Stimulated activated CD8-positive, alpha-beta memory T cell treated with anti-CD3 and anti-CD28 coated beads, Interleukin-2, amount 100 ng/mL, for 1 hour (primary cell): ENCODE measurements around the gene TMPRSS13.
"Not testable (repeated sequence)": the region's sequence is repeated elsewhere in the genome, so short reads cannot be mapped to it uniquely, and the experiment has no call there.

Source experiments
- DNase-seq, 2 donors: peaks; one replicate each; pipeline ENCODE4 v3.0.0-alpha.2; 2020; ENCODE audit warnings: low read depth in 2 of 2

The TMPRSS13 gene

GRCh38 chr11:117950993-117951961 lies 22.1 kb upstream of the TMPRSS13 start:
- DNase-seq = no peak

- peak; percentile 43 to 50 for DNase-seq
These were observed 21.1 kb upstream of the TMPRSS13 start for GRCh38 chr11:117950301-117950700.

- DNase-seq = no peak
These were observed 19.9 kb upstream of the TMPRSS13 start for GRCh38 chr11:117949062-117949461.

- not testable (repeated sequence) for DNase-seq
These were observed 19.3 kb upstream of the TMPRSS13 start for GRCh38 chr11:117948466-117948865.

GRCh38 chr11:117947751-117948150 lies 18.5 kb upstream of the TMPRSS13 start:
- not testable (repeated sequence) for DNase-seq

GRCh38 chr11:117946842-117947526 lies 17.8 kb upstream of the TMPRSS13 start:
- peak; percentile 68 to 72 for DNase-seq

GRCh38 chr11:117946156-117946841 lies 17.1 kb upstream of the TMPRSS13 start:
- no peak for DNase-seq

GRCh38 chr11:117945047-117945810 lies 16.0 kb upstream of the TMPRSS13 start:
- DNase-seq = no peak

GRCh38 chr11:117944554-117944953 lies 15.4 kb upstream of the TMPRSS13 start:
- no peak for DNase-seq

- DNase-seq = no peak
These were observed 12.9 kb upstream of the TMPRSS13 start for GRCh38 chr11:117941976-117942654.

- no peak for DNase-seq
These were observed 12.0 kb upstream of the TMPRSS13 start for GRCh38 chr11:117941163-117941707.

GRCh38 chr11:117940736-117941135 lies 11.5 kb upstream of the TMPRSS13 start:
- no peak for DNase-seq

- no peak for DNase-seq
These were observed 7.8 kb upstream of the TMPRSS13 start for GRCh38 chr11:117936973-117937372.

GRCh38 chr11:117934526-117935307 lies 5.5 kb upstream of the TMPRSS13 start:
- DNase-seq = no peak

GRCh38 chr11:117933930-117934329 lies 4.7 kb upstream of the TMPRSS13 start:
- DNase-seq = no peak

GRCh38 chr11:117933475-117933874 lies 4.3 kb upstream of the TMPRSS13 start:
- no peak for DNase-seq

- DNase-seq = no peak
These were observed 3.7 kb upstream of the TMPRSS13 start for GRCh38 chr11:117932947-117933346.

GRCh38 chr11:117932426-117932825 lies 3.2 kb upstream of the TMPRSS13 start:
- DNase-seq = no peak

GRCh38 chr11:117931971-117932370 lies 2.8 kb upstream of the TMPRSS13 start:
- no peak for DNase-seq
